Caco-2 (cell line): ENCODE measurements around the gene APOA1. TPM values are rescaled to one million over a fixed set of nuclear protein-coding genes. Genes with fewer than 3 reads are reported as not detected.

Experiments
- BruUV-seq: library from RNA; stranded (reverse); fragments of 400-500 nt; replicated peaks from 2 replicates; lab custom pipeline; 2021; lab: Mats Ljungman, UMichigan
- CTCF ChIA-PET: fragments of 300-600 bp; sonication (Branson Sonifier 250); formaldehyde crosslinking; loops from one replicate; lab custom pipeline; 2022; ENCODE audit warnings: antibody characterized with exemption; lab: Charles Lee
- POLR2A ChIA-PET: fragments of 300-600 bp; sonication (Branson Sonifier 250); formaldehyde crosslinking; loops from one replicate; lab custom pipeline; 2022; ENCODE audit warnings: antibody characterized with exemption; lab: Charles Lee
- DNase-seq, 2 experiments: peaks; one replicate each; pipeline versions ENCODE4 v3.0.0 to v3.0.0-alpha.2; 2020 to 2022
- H3K27me3 ChIP-seq: replicated peaks from 2 replicates; pipeline ENCODE4 v1.6.0; 2011; ENCODE audit warnings: low read length; ENCODE audit not compliant: control insufficient read depth, insufficient read depth
- H3K36me3 ChIP-seq: 2 replicates; pipeline ENCODE4 v1.5.1; 2011; ENCODE audit warnings: low read length; ENCODE audit not compliant: control insufficient read depth, insufficient read depth
- H3K4me1 ChIP-seq: fragments of 250-450 bp; sonication (Bioruptor Pico); 2 replicates; pipeline ENCODE4 v1.5.1; 2020; ENCODE audit warnings: mild to moderate bottlenecking
- H3K4me3 ChIP-seq: 2 replicates; pipeline ENCODE4 v1.5.1; 2011; ENCODE audit warnings: low read depth, mild to moderate bottlenecking, control low read depth, low read length
- H3K9me3 ChIP-seq: fragments of 250-450 bp; sonication (Bioruptor Pico); 2 replicates; pipeline ENCODE4 v1.5.1; 2020; ENCODE audit warnings: mild to moderate bottlenecking, moderate library complexity
- H3K27ac Mint-ChIP-seq: one replicate; pipeline ENCODE4 v1.8.0; 2022; ENCODE audit warnings: mixed read lengths; ENCODE audit not compliant: unreplicated experiment
- H3K27me3 Mint-ChIP-seq: one replicate; pipeline ENCODE4 v1.8.0; 2022; ENCODE audit warnings: mixed read lengths; ENCODE audit not compliant: insufficient read depth, unreplicated experiment
- H3K36me3 Mint-ChIP-seq: one replicate; pipeline ENCODE4 v1.8.0; 2022; ENCODE audit warnings: mild to moderate bottlenecking, mixed read lengths; ENCODE audit not compliant: insufficient read depth, unreplicated experiment
- H3K4me1 Mint-ChIP-seq: one replicate; pipeline ENCODE4 v1.8.0; 2022; ENCODE audit warnings: low read depth, mixed read lengths; ENCODE audit not compliant: unreplicated experiment
- H3K4me3 Mint-ChIP-seq: one replicate; pipeline ENCODE4 v1.8.0; 2022; ENCODE audit warnings: mild to moderate bottlenecking, moderate library complexity, mixed read lengths; ENCODE audit not compliant: unreplicated experiment
- H3K9me3 Mint-ChIP-seq: one replicate; pipeline ENCODE4 v1.8.0; 2022; ENCODE audit warnings: mixed read lengths; ENCODE audit not compliant: unreplicated experiment
- CTCF ChIP-seq, 2 experiments: fragments of 200-600 bp in 1 of 2; IDR thresholded peaks; 1 replicate in 1 of 2; 2 replicates in 1 of 2; pipeline versions ENCODE4 v1.5.1 to v1.8.0; 2011 to 2022; ENCODE audit warnings: antibody characterized with exemption in 1 of 2, control low read depth in 1 of 2, inconsistent platforms in 1 of 2, low read depth in 1 of 2, low read length in 1 of 2, mild to moderate bottlenecking in 1 of 2, moderate library complexity in 1 of 2; ENCODE audit not compliant: insufficient read depth in 1 of 2, severe bottlenecking in 1 of 2, unreplicated experiment in 1 of 2
- intact Hi-C: fragments of 100-400 bp; cut with micrococcal nuclease; formaldehyde crosslinking; loops from one replicate; pipeline ENCODE4 v1.10.0; 2022; ENCODE audit not compliant: unreplicated experiment
- total RNA-seq: library from RNA; stranded (reverse); gene quantifications from 2 replicates; pipeline ENCODE4 v1.2.3, GENCODE V29; 2022

APOA1 gene
- total RNA-seq, 1 experiment from 2014 or later = 913 TPM

GRCh38 chr11:116862951-116863350 lies 25.5 kb upstream of the APOA1 start:
- Mint-ChIP-seq H3K4me3 (no peak overlapping the region), H3K4me1 (peaks cover 5% of the 10 kb centered on the region), H3K27ac (no peak overlapping the region), H3K9me3 (no peaks in the 10 kb centered on the region), H3K36me3 (peaks cover 57% of the 10 kb centered on the region), H3K27me3 (no peaks in the 10 kb centered on the region)
- POLR2A ChIA-PET = no interaction called here
- CTCF ChIA-PET = no interaction called here
- H3K4me1 ChIP-seq = peaks cover 5% of the 10 kb centered on the region; the same call in 1 of the 2 replicates
- TF ChIP-seq CTCF (IDR thresholded peaks at IDR 0.05; ENCODE audit: insufficient read depth in 1 of 2, low read depth in 1 of 2, low read length in 1 of 2, severe bottlenecking in 1 of 2, unreplicated experiment in 1 of 2) = no peak
- H3K36me3 ChIP-seq = peaks cover 19% of the 10 kb centered on the region
- no peaks in the 10 kb centered on the region for H3K9me3 ChIP-seq
- no peak overlapping the region for H3K4me3 ChIP-seq
- intact Hi-C loops = no loop called here
- no peak for DNase-seq
- no TSS peak for BruUV-seq
- H3K27me3 ChIP-seq = no peaks in the 10 kb centered on the region

DNA sequence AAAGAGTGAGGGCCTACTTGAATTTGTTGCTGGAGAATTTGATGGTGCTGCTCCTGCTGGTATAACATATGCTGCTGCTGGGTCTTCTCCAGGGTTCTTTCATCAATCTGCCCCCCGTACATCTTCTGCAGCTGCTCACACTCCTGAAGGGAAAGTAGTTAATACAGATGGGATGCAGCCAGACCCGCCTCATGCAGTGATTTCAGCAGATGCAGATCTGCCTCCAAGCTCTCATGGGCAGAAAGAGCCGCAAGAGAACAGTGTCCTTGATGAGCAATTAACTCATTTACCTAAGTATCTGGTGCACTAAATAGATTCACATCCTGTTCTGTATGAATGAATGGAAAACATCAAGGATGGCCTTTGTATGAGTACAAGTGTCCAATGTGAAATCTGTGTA lies 24.8 kb upstream of the APOA1 start:
- H3K9me3 Mint-ChIP-seq = no peaks in the 10 kb centered on the region
- peaks cover 10% of the 10 kb centered on the region; the same call in 1 of the 2 replicates for H3K4me1 ChIP-seq
- H3K4me1 Mint-ChIP-seq = peaks cover 6% of the 10 kb centered on the region
- POLR2A ChIA-PET = no interaction called here
- CTCF ChIA-PET = no interaction called here
- no peak for TF ChIP-seq CTCF (IDR thresholded peaks at IDR 0.05; ENCODE audit: insufficient read depth in 1 of 2, low read depth in 1 of 2, low read length in 1 of 2, severe bottlenecking in 1 of 2, unreplicated experiment in 1 of 2)
- DNase-seq = no peak
- H3K27me3 ChIP-seq = no peaks in the 10 kb centered on the region
- intact Hi-C loops = no loop called here
- H3K36me3 ChIP-seq = peaks cover 21% of the 10 kb centered on the region
- no peaks in the 10 kb centered on the region for H3K27me3 Mint-ChIP-seq
- H3K36me3 Mint-ChIP-seq = peaks cover 63% of the 10 kb centered on the region
- H3K4me3 Mint-ChIP-seq = no peak overlapping the region
- H3K9me3 ChIP-seq = no peaks in the 10 kb centered on the region
- H3K27ac Mint-ChIP-seq = no peak overlapping the region
- H3K4me3 ChIP-seq = no peak overlapping the region
- no TSS peak for BruUV-seq

GRCh38 chr11:116861539-116861938 lies 24.1 kb upstream of the APOA1 start:
- CTCF ChIA-PET = interaction anchor here (0.6 kb wide), 1 partner anchor 71 kb away, joined by 4 read pairs; no protein-coding TSS in a partner anchor
- H3K27me3 ChIP-seq = no peaks in the 10 kb centered on the region
- H3K36me3 Mint-ChIP-seq = peaks cover 69% of the 10 kb centered on the region
- no peaks in the 10 kb centered on the region for H3K9me3 Mint-ChIP-seq
- H3K4me3 ChIP-seq = no peak overlapping the region
- no peak overlapping the region for H3K4me3 Mint-ChIP-seq
- peaks cover 6% of the 10 kb centered on the region for H3K4me1 Mint-ChIP-seq
- no peak overlapping the region for H3K27ac Mint-ChIP-seq
- TF ChIP-seq CTCF (IDR thresholded peaks at IDR 0.05; ENCODE audit: insufficient read depth in 1 of 2, low read depth in 1 of 2, low read length in 1 of 2, severe bottlenecking in 1 of 2, unreplicated experiment in 1 of 2) = no peak
- POLR2A ChIA-PET = no interaction called here
- intact Hi-C loops = no loop called here
- no peak for DNase-seq
- peaks cover 19% of the 10 kb centered on the region for H3K36me3 ChIP-seq
- H3K27me3 Mint-ChIP-seq = no peaks in the 10 kb centered on the region
- no peaks in the 10 kb centered on the region for H3K9me3 ChIP-seq
- BruUV-seq = no TSS peak
- peaks cover 10% of the 10 kb centered on the region; the same call in 1 of the 2 replicates for H3K4me1 ChIP-seq
